HG03025 (cell line): Measurements from ENCODE around the gene SNX1.
"Not testable (repeated sequence)": the region's sequence is repeated elsewhere in the genome, so short reads cannot be mapped to it uniquely, and the experiment has no call there.

Experiments used
- ATAC-seq: cut with Tn5 transposase; IDR thresholded peaks from one replicate; pipeline ENCODE4 v1.9.1; 2021; ENCODE audit warnings: mild to moderate bottlenecking, moderate library complexity; ENCODE audit not compliant: unreplicated experiment, low FRiP score

SNX1 gene

GRCh38 chr15:64111679-64112050 is 15.9 kb downstream of the SNX1 start:
- ATAC-seq, result no peak

- ATAC-seq, result no peak
Measured at GRCh38 chr15:64112073-64112772, 16.4 kb downstream of the SNX1 start.

GRCh38 chr15:64112904-64113303 is 17.1 kb downstream of the SNX1 start:
- ATAC-seq, result no peak

GRCh38 chr15:64117759-64118487 is 22.1 kb downstream of the SNX1 start:
- no peak for ATAC-seq

GRCh38 chr15:64120322-64120721 is 24.5 kb downstream of the SNX1 start:
- not testable (repeated sequence) for ATAC-seq

GRCh38 chr15:64121614-64122013 is 25.8 kb downstream of the SNX1 start:
- ATAC-seq, result no peak

- no peak for ATAC-seq
Measured at GRCh38 chr15:64122444-64122843, 26.7 kb downstream of the SNX1 start.

GRCh38 chr15:64122936-64123351 is 27.2 kb downstream of the SNX1 start:
- no peak for ATAC-seq

- ATAC-seq, result no peak
Measured at GRCh38 chr15:64125978-64126377, 30.2 kb downstream of the SNX1 start.

- no peak for ATAC-seq
Measured at GRCh38 chr15:64127521-64128270, 31.9 kb downstream of the SNX1 start.

- ATAC-seq, result no peak
Measured at GRCh38 chr15:64130159-64130558, 34.4 kb downstream of the SNX1 start.

GRCh38 chr15:64131547-64131946 is 35.8 kb downstream of the SNX1 start:
- no peak for ATAC-seq

- no peak for ATAC-seq
Measured at GRCh38 chr15:64132217-64132616, 36.4 kb downstream of the SNX1 start.

GRCh38 chr15:64133623-64134344 is 38.0 kb downstream of the SNX1 start:
- ATAC-seq, result no peak

- no peak for ATAC-seq
Measured at GRCh38 chr15:64134345-64134829, 38.6 kb downstream of the SNX1 start.

- no peak for ATAC-seq
Measured at GRCh38 chr15:64136347-64136746, 40.6 kb downstream of the SNX1 start.

GRCh38 chr15:64137226-64137833 is 41.5 kb downstream of the SNX1 start:
- no peak for ATAC-seq

- no peak for ATAC-seq
Measured at GRCh38 chr15:64138331-64138941, 42.7 kb downstream of the SNX1 start.

- ATAC-seq, result no peak
Measured at GRCh38 chr15:64141798-64142512, 46.2 kb downstream of the SNX1 start.
